ENCODE data around the gene DIAPH3.

Gene DIAPH3

DNA sequence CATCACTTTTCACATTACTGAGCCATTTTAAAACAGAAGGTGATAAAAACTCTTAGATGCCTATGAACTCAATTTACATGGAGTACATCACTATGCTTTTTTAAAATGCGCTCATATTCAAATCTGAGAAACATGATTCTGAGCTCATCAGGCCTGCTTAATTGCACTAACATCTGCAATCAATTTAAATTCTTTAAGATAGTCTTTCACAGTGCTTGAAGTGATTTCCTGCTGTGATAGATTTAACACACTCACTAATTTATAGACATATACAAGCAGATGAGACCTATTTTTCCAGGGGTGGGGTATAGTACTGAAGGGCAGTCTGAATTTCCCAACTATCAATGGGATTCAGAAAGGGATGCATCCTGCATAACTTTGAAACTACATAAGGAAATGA lies 82.9 kb downstream of the DIAPH3 start:
- Histone ChIP-seq H2AFZ (ENCODE audit: low read depth, low read length) (no peak overlapping the region), H3K4me1 (ENCODE audit: low read length) (no peaks in the 10 kb centered on the region), H3K27ac (ENCODE audit: low read length) (no peak overlapping the region), H3K4me3 (ENCODE audit: low read length) (no peak overlapping the region), H4K20me1 (ENCODE audit: insufficient read depth, low read length) (no peaks in the 10 kb centered on the region), H3K27me3 (ENCODE audit: low read depth, low read length) (no peaks in the 10 kb centered on the region), H3K4me2 (ENCODE audit: low read length) (no peak overlapping the region), H3K9ac (ENCODE audit: low read length) (no peak overlapping the region), H3K9me3 (ENCODE audit: insufficient read depth, low read length) (no peaks in the 10 kb centered on the region), H3K79me2 (ENCODE audit: low read length) (no peaks in the 10 kb centered on the region), H3K36me3 (replicated peaks; ENCODE audit: low read depth, low read length) (peaks cover 13% of the 10 kb centered on the region)
- TF ChIP-seq EZH2phosphoT487 (IDR thresholded peaks at IDR 0.05; ENCODE audit: low read depth): no peak
- TF ChIP-seq, protein P1, sequence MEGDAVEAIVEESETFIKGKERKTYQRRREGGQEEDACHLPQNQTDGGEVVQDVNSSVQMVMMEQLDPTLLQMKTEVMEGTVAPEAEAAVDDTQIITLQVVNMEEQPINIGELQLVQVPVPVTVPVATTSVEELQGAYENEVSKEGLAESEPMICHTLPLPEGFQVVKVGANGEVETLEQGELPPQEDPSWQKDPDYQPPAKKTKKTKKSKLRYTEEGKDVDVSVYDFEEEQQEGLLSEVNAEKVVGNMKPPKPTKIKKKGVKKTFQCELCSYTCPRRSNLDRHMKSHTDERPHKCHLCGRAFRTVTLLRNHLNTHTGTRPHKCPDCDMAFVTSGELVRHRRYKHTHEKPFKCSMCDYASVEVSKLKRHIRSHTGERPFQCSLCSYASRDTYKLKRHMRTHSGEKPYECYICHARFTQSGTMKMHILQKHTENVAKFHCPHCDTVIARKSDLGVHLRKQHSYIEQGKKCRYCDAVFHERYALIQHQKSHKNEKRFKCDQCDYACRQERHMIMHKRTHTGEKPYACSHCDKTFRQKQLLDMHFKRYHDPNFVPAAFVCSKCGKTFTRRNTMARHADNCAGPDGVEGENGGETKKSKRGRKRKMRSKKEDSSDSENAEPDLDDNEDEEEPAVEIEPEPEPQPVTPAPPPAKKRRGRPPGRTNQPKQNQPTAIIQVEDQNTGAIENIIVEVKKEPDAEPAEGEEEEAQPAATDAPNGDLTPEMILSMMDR (IDR thresholded peaks at IDR 0.05; ENCODE audit: low read depth, low read length): no peak

DNA sequence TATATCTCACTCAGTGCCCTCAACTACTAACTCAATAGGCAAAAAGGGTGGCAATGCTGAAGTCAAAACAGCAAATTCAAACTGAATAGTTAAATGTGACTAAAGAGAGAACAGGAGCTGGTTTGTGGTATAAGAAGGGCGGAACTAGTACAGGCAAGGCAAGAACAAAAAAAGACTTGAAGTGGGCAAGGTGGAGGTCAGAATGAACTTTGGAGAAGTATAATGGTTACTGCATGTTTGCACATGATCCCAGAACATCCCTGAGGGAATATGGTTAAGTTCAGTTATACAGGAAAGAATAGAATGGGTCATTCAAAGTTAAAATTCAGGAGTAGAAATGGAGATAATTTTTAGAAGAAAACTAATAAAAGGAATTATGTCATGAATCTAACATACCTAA lies 85.5 kb downstream of the DIAPH3 start:
- H3K27ac ChIP-seq (ENCODE audit: low read length): no peak overlapping the region
- no peaks in the 10 kb centered on the region for H3K27me3 ChIP-seq (ENCODE audit: low read depth, low read length)
- no peak overlapping the region for H3K4me2 ChIP-seq (ENCODE audit: low read length)
- H3K4me1 ChIP-seq (ENCODE audit: low read length): peaks cover 15% of the 10 kb centered on the region
- H3K79me2 ChIP-seq (ENCODE audit: low read length): 0 out of 2 replicates have a peak, but pooled peaks cover 4% of the 10 kb centered on the region
- H3K36me3 ChIP-seq (replicated peaks; ENCODE audit: low read depth, low read length): peaks cover 17% of the 10 kb centered on the region
- no peaks in the 10 kb centered on the region for H3K9me3 ChIP-seq (ENCODE audit: insufficient read depth, low read length)
- H4K20me1 ChIP-seq (ENCODE audit: insufficient read depth, low read length): peaks cover 15% of the 10 kb centered on the region; the same call in 1 of the 2 replicates
- TF ChIP-seq EZH2phosphoT487 (IDR thresholded peaks at IDR 0.05; ENCODE audit: low read depth): no peak
- TF ChIP-seq, protein P1 (IDR thresholded peaks at IDR 0.05; ENCODE audit: low read depth, low read length): no peak
- H3K9ac ChIP-seq (ENCODE audit: low read length): no peak overlapping the region
- no peak overlapping the region for H2AFZ ChIP-seq (ENCODE audit: low read depth, low read length)
- H3K4me3 ChIP-seq (ENCODE audit: low read length): no peak overlapping the region

DNA sequence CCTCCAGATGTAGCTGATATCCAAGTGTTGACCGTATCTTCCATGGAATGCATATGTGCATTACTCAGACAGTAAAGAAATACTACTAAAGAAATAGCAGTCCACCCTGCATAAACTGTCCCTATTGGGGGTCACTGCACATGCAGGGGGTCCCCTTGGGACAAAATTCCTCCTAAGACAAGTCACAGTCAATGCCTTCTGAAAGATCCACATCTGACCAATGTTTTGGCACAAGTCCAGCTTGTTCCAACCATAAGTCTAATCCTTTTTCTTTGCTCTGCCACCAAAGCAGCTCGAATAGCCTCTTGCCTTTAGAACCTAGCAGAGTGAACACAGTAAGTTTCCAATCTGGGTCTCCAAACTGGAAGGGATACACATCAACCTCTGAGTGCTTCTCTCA lies 87.9 kb downstream of the DIAPH3 start:
- Histone ChIP-seq H3K79me2 (ENCODE audit: low read length) (0 out of 2 replicates have a peak, but pooled peaks cover 4% of the 10 kb centered on the region), H3K9me3 (ENCODE audit: insufficient read depth, low read length) (no peaks in the 10 kb centered on the region)

DNA sequence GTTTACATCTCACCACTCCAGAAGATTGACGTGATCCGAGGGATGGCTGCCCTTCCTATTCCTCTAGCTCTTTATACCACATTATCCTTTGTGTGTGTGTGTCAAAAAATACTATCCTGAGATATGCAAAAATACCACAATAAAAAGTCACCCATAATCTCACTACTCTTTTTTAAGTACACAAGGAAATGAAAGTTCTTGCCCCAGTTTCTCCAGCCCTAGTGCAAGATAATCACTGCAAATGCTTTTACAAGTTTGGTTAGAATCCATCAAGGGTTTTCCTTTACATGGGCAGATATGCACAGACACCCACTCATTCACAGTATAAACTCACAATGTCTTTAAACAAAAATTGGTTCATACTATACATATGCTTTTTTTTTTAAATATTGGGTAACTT lies 89.3 kb downstream of the DIAPH3 start:
- peaks cover 15% of the 10 kb centered on the region; the same call in 1 of the 2 replicates for H4K20me1 ChIP-seq (ENCODE audit: insufficient read depth, low read length)
- no peak overlapping the region for H3K27ac ChIP-seq (ENCODE audit: low read length)
- H3K79me2 ChIP-seq (ENCODE audit: low read length): 0 out of 2 replicates have a peak, but pooled peaks cover 4% of the 10 kb centered on the region
- H3K27me3 ChIP-seq (ENCODE audit: low read depth, low read length): no peaks in the 10 kb centered on the region
- no peak overlapping the region for H3K4me3 ChIP-seq (ENCODE audit: low read length)
- peak overlapping the region; percentile 42 for H3K4me2 ChIP-seq (ENCODE audit: low read length)
- no peak overlapping the region for H3K9ac ChIP-seq (ENCODE audit: low read length)
- H3K9me3 ChIP-seq (ENCODE audit: insufficient read depth, low read length): no peaks in the 10 kb centered on the region
- H3K36me3 ChIP-seq (replicated peaks; ENCODE audit: low read depth, low read length): peaks cover 4% of the 10 kb centered on the region
- TF ChIP-seq EZH2phosphoT487 (IDR thresholded peaks at IDR 0.05; ENCODE audit: low read depth): no peak
- TF ChIP-seq, protein P1 (IDR thresholded peaks at IDR 0.05; ENCODE audit: low read depth, low read length): no peak
- H3K4me1 ChIP-seq (ENCODE audit: low read length): peaks cover 15% of the 10 kb centered on the region
- H2AFZ ChIP-seq (ENCODE audit: low read depth, low read length): no peak overlapping the region

More for the DNA sequence above, 87.9 kb downstream of the DIAPH3 start:
- Histone ChIP-seq H3K27me3 (ENCODE audit: low read depth, low read length) (no peaks in the 10 kb centered on the region), H3K9ac (ENCODE audit: low read length) (no peak overlapping the region), H3K4me2 (ENCODE audit: low read length) (no peak overlapping the region), H3K4me3 (ENCODE audit: low read length) (no peak overlapping the region), H3K36me3 (replicated peaks; ENCODE audit: low read depth, low read length) (peaks cover 4% of the 10 kb centered on the region), H2AFZ (ENCODE audit: low read depth, low read length) (no peak overlapping the region), H3K27ac (ENCODE audit: low read length) (no peak overlapping the region), H4K20me1 (ENCODE audit: insufficient read depth, low read length) (peaks cover 15% of the 10 kb centered on the region; the same call in 1 of the 2 replicates), H3K4me1 (ENCODE audit: low read length) (peaks cover 15% of the 10 kb centered on the region)
- TF ChIP-seq, protein P1 (IDR thresholded peaks at IDR 0.05; ENCODE audit: low read depth, low read length): no peak
- TF ChIP-seq EZH2phosphoT487 (IDR thresholded peaks at IDR 0.05; ENCODE audit: low read depth): no peak

Measured in OCI-LY3 (cell line).